Esophagus squamous epithelium (tissue), 5 donors: ENCODE results near the gene ATP8B3. TPM values are rescaled to one million over a fixed set of nuclear protein-coding genes. Genes with fewer than 3 reads are reported as not detected.
"Not testable (repeated sequence)": the region's sequence is repeated elsewhere in the genome, so short reads cannot be mapped to it uniquely, and the experiment has no call there.

ENCODE experiments used
- DNase-seq: peaks from one replicate; lab custom pipeline; 2025; lab: John Stamatoyannopoulos, UW
- H3K27ac ChIP-seq, 4 donors: fragments of 200-600 bp; sonication (generic); one replicate each; pipeline ENCODE4 v1.5.1; 2016 to 2019; ENCODE audit warnings: mild to moderate bottlenecking in 1 of 4
- H3K27me3 ChIP-seq, 4 donors: fragments of 200-600 bp; sonication (generic); 1 replicate in 3 of 4; 2 replicates in 1 of 4; pipeline versions ENCODE4 v1.5.1 to v1.6.0; 2017 to 2021; ENCODE audit warnings: antibody characterized with exemption in 1 of 4
- H3K36me3 ChIP-seq, 3 donors: fragments of 200-600 bp; sonication (generic); one replicate each; pipeline ENCODE4 v1.5.1; 2016 to 2019
- H3K4me1 ChIP-seq, 3 donors: fragments of 200-600 bp; sonication (generic); one replicate each; pipeline ENCODE4 v1.5.1; 2017 to 2019
- H3K4me3 ChIP-seq, 4 donors: fragments of 200-600 bp; sonication (generic); 1 replicate in 3 of 4; 2 replicates in 1 of 4; pipeline ENCODE4 v1.5.1; 2016 to 2019; ENCODE audit warnings: mild to moderate bottlenecking in 2 of 4, moderate library complexity in 1 of 4
- H3K9me3 ChIP-seq, 3 donors: fragments of 200-600 bp; sonication (generic); one replicate each; pipeline ENCODE4 v1.5.1; 2016 to 2019
- CTCF ChIP-seq, 6 experiments: fragments of 450-650 bp in 4 of 6; fragments of 200-600 bp in 2 of 6; sonication (generic) in 2 of 6; IDR thresholded peaks; one replicate each; pipeline ENCODE4 v1.5.1; 2016 to 2019; ENCODE audit warnings: antibody characterized with exemption in 6 of 6, mild to moderate bottlenecking in 4 of 6, moderate library complexity in 4 of 6
- POLR2A ChIP-seq, 4 donors: fragments of 450-650 bp; IDR thresholded peaks; one replicate each; pipeline ENCODE4 v1.6.1; 2017; ENCODE audit warnings: antibody characterized with exemption in 4 of 4, mild to moderate bottlenecking in 4 of 4, moderate library complexity in 3 of 4
- WGBS, 2 donors: methylation state at CpG; one replicate each; pipeline ENCODE4 v1.1.5; 2018; 5-methylcytosine and 5-hydroxymethylcytosine counted together
- intact Hi-C: fragments of 100-400 bp; cut with DNase I; formaldehyde crosslinking; loops from one replicate; pipeline ENCODE4 v1.15.0; 2022
- total RNA-seq, 4 donors: library from RNA; depleted of rRNA; stranded (reverse); fragments of >200 nt; gene quantifications; one replicate each; pipeline ENCODE4 v1.1.0, GENCODE V29; 2016
- donor health status: DM: yes; HTN: yes; CAD: no.

ATP8B3 gene
- total RNA-seq, 4 donors from 2014 or later, result 0.57 to 3.0 (median 1.4) TPM

GRCh38 chr19:1762243-1763117, 49.6 kb downstream of the ATP8B3 start:
- Histone ChIP-seq H3K36me3 (no peaks in the 10 kb centered on the region), H3K9me3 (no peaks in the 10 kb centered on the region), H3K27ac (no peak overlapping the region), H3K27me3 (peaks cover 40 to 100% (median 77%) of the 10 kb centered on the region in 4 donors), H3K4me1 (peaks cover under 1 to 15% (median 5%) of the 10 kb centered on the region in 3 donors), H3K4me3 (no peak overlapping the region)
- TF ChIP-seq CTCF (IDR thresholded peaks at IDR 0.05), result no peak
- TF ChIP-seq POLR2A (IDR thresholded peaks at IDR 0.05), result no peak
- intact Hi-C loops, result no loop called here
- 13 to 16% methylated on average over 10 to 17 of the region's 56 CpGs for WGBS, 2 donors
- DNase-seq, result no peak

- WGBS, 2 donors, result 2 to 6% methylated on average over 6 to 18 of the region's 30 CpGs
- no peaks in the 10 kb centered on the region for H3K9me3 ChIP-seq
- intact Hi-C loops, result no loop called here
- no peak for DNase-seq
- peaks cover 43 to 100% (median 77%) of the 10 kb centered on the region in 4 donors for H3K27me3 ChIP-seq
- TF ChIP-seq POLR2A (IDR thresholded peaks at IDR 0.05), result no peak
- no peak for TF ChIP-seq CTCF (IDR thresholded peaks at IDR 0.05)
- H3K4me1 ChIP-seq, result peaks cover 4 to 18% (median 9%) of the 10 kb centered on the region in 3 donors
- H3K27ac ChIP-seq, result no peak overlapping the region
- H3K4me3 ChIP-seq, result no peak overlapping the region
- H3K36me3 ChIP-seq, result no peaks in the 10 kb centered on the region
Observed at GRCh38 chr19:1761528-1762242, 50.4 kb downstream of the ATP8B3 start.

GRCh38 chr19:1760786-1761527, 51.1 kb downstream of the ATP8B3 start:
- H3K36me3 ChIP-seq, intact Hi-C loops: not testable (repeated sequence)

GRCh38 chr19:1760020-1760419, 52.1 kb downstream of the ATP8B3 start:
- TF ChIP-seq POLR2A (IDR thresholded peaks at IDR 0.05) (no peak), CTCF (IDR thresholded peaks at IDR 0.05) (no peak)
- no peak overlapping the region for H3K4me3 ChIP-seq
- H3K36me3 ChIP-seq, result no peaks in the 10 kb centered on the region
- H3K9me3 ChIP-seq, result no peaks in the 10 kb centered on the region
- peaks cover 58 to 100% (median 78%) of the 10 kb centered on the region in 4 donors for H3K27me3 ChIP-seq
- 2 to 4% methylated on average over 4 to 7 of the region's 17 CpGs for WGBS, 2 donors
- intact Hi-C loops, result no loop called here
- peaks cover 4 to 33% (median 9%) of the 10 kb centered on the region in 3 donors for H3K4me1 ChIP-seq
- DNase-seq, result no peak
- H3K27ac ChIP-seq, result no peak overlapping the region

More at GRCh38 chr19:1760786-1761527, 51.1 kb downstream of the ATP8B3 start:
- WGBS, 2 donors, result 12 to 13% methylated on average over 10 to 11 of the region's 15 CpGs
- not testable (repeated sequence) for H3K9me3 ChIP-seq, H3K27ac ChIP-seq, DNase-seq, H3K4me3 ChIP-seq
- Histone ChIP-seq H3K4me1 (peaks cover 4 to 23% (median 9%) of the 10 kb centered on the region in 3 donors), H3K27me3 (peaks cover 50 to 100% (median 77%) of the 10 kb centered on the region in 4 donors)
